LNCaP clone FGC (cell line): ENCODE results near the gene SLC49A3.

ENCODE experiments used
- DNase-seq: peaks from one replicate; pipeline ENCODE4 v3.0.0-alpha.2; 2011; ENCODE audit warnings: low read depth
- H3K4me3 ChIP-seq: 2 replicates; pipeline ENCODE4 v1.5.1; 2011; ENCODE audit warnings: mild to moderate bottlenecking, low read depth, low read length, control low read depth
- CTCF ChIP-seq: IDR thresholded peaks from 2 replicates; pipeline ENCODE4 v1.5.1; 2012; ENCODE audit warnings: mild to moderate bottlenecking; ENCODE audit not compliant: control insufficient read depth, insufficient read depth; ENCODE audit errors: extremely low read depth

The SLC49A3 gene

GRCh38 chr4:686413-687040 lies 2.4 kb downstream of the SLC49A3 start:
- TF ChIP-seq CTCF, result no peak
- H3K4me3 ChIP-seq, result no peak overlapping the region
- DNase-seq, result no peak

DNA sequence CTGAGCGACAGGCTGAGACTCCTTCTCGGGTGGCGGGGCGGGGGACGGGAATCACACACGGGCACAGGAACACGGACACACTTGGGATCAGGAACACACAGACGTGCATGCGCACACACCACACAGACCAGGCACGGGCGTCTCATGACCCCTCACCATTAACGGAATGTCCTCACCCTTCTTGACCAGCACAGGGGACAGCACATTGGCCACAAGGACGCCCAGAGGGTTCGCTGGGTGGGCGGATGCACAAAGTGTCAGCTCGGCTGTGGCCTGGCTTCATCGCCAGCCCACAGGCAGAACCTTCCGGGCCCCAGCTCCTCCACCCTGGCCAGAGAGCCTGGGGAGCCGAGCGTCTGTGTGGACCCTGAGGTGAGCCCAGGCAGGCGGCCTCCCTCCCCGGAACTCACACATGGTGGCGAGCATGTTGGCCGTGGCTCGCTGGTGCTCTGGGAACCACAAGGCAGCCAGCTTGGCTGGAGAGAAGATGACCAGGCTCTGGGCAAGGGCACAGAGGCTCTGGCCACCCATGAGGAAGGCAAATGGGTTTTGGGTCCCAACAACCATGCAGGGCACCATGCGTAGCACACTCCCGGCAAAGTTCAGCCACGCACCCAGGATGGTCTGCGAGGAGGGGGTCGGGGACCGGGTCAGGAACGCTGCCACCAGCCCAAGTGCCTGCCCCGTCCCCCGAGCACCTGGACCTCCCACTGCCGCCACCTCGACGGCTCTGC lies 3.1 kb downstream of the SLC49A3 start:
- H3K4me3 ChIP-seq, result no peak overlapping the region
- no peak for TF ChIP-seq CTCF
- no peak for DNase-seq

GRCh38 chr4:684623-685327 lies 4.2 kb downstream of the SLC49A3 start:
- no peak overlapping the region for H3K4me3 ChIP-seq
- TF ChIP-seq CTCF, result no peak
- no peak for DNase-seq

DNA sequence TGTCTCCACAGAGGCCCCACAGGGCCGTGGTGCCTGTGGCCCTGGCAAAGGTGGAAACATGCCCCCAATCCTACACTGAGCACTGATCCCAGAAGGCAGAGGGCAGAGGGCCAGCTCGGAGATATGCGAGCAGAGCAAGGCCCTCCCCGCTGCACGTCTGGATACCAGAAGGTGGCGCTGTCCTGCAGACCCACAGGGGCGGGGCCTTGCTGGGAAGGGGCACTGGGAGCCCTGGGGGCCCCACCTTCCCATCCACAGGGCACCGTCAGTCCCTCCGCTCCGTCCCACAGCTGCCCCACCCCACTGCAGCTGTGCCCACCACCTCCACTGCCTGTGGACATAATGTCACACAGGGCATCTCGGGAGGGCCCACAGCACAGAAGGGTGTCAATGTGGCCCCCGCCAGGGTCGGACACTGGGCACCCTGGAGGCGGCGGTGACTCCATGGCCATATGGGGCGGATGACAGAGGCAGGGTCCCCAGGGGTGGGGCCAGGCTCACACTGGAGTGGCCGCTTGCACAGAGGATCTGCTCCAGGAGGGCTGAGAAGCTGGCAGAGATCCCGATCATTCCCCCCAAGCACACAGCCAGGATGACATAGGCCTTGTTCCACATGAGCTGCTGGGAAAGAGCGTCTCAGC lies 4.8 kb downstream of the SLC49A3 start:
- H3K4me3 ChIP-seq, result no peak overlapping the region
- peak; percentile 37 for DNase-seq
- peak; percentile 74 for TF ChIP-seq CTCF

GRCh38 chr4:683247-683897 lies 5.6 kb downstream of the SLC49A3 start:
- DNase-seq, result no peak
- no peak overlapping the region for H3K4me3 ChIP-seq
- no peak for TF ChIP-seq CTCF

GRCh38 chr4:682490-683172 lies 6.3 kb downstream of the SLC49A3 start:
- DNase-seq, result no peak
- peak overlapping the region; percentile 50 for H3K4me3 ChIP-seq
- no peak for TF ChIP-seq CTCF
